Natural killer cell (primary cell): Measurements from ENCODE around the gene ARHGEF16. TPM values are rescaled to one million over a fixed set of nuclear protein-coding genes. Genes with fewer than 3 reads are reported as not detected.
A peak's percentile ranks its signal among the peaks of the same experiment; 100 is the strongest.

ENCODE experiments used
- ATAC-seq, 3 donors: fragments of 150-1000 bp in 2 of 3; fragments of 200-7000 bp in 1 of 3; cut with Tn5 transposase; 1 replicate in 1 of 3; 2 replicates in 2 of 3; pipeline ENCODE4 v1.10.0; 2021; ENCODE audit warnings: mild to moderate bottlenecking in 2 of 3, moderate library complexity in 2 of 3
- DNase-seq, 2 donors: peaks; one replicate each; pipeline versions ENCODE4 v3.0.0 to v3.0.0-alpha.2; 2013 to 2021; ENCODE audit warnings: mixed read lengths in 1 of 2
- H3K27ac ChIP-seq: one replicate; pipeline ENCODE4 v1.5.1; 2013; ENCODE audit warnings: mild to moderate bottlenecking, low read length
- H3K27me3 ChIP-seq: one replicate; pipeline ENCODE4 v1.6.1; 2013; ENCODE audit warnings: low read length; ENCODE audit not compliant: control insufficient read depth, insufficient read depth
- H3K36me3 ChIP-seq: one replicate; pipeline ENCODE4 v1.6.1; 2013; ENCODE audit warnings: low read length; ENCODE audit not compliant: control insufficient read depth, insufficient read depth
- H3K4me1 ChIP-seq: one replicate; pipeline ENCODE4 v1.6.1; 2013; ENCODE audit warnings: low read length; ENCODE audit not compliant: control insufficient read depth, insufficient read depth
- H3K4me3 ChIP-seq: one replicate; pipeline ENCODE4 v1.5.1; 2013; ENCODE audit warnings: low read length
- H3K9me3 ChIP-seq: one replicate; pipeline ENCODE4 v1.6.1; 2013; ENCODE audit warnings: low read length; ENCODE audit not compliant: control insufficient read depth, insufficient read depth
- H3K27ac Mint-ChIP-seq, 2 donors: one replicate each; pipeline ENCODE4 v1.8.0; 2022; ENCODE audit warnings: mild to moderate bottlenecking in 2 of 2, mixed read lengths in 2 of 2, moderate library complexity in 1 of 2
- H3K27me3 Mint-ChIP-seq, 2 donors: one replicate each; pipeline ENCODE4 v1.8.0; 2022; ENCODE audit warnings: low read depth in 2 of 2, mixed read lengths in 2 of 2
- H3K36me3 Mint-ChIP-seq: one replicate; pipeline ENCODE4 v1.8.0; 2022; ENCODE audit warnings: mixed read lengths
- H3K4me1 Mint-ChIP-seq, 2 donors: one replicate each; pipeline ENCODE4 v1.8.0; 2022; ENCODE audit warnings: mixed read lengths in 2 of 2
- H3K4me3 Mint-ChIP-seq: one replicate; pipeline ENCODE4 v1.8.0; 2022; ENCODE audit warnings: mild to moderate bottlenecking, moderate library complexity, mixed read lengths
- H3K9me3 Mint-ChIP-seq, 2 donors: one replicate each; pipeline ENCODE4 v1.8.0; 2022; ENCODE audit warnings: mixed read lengths in 2 of 2
- CTCF ChIP-seq: fragments of 200-600 bp; IDR thresholded peaks from one replicate; pipeline ENCODE4 v1.8.0; 2022; ENCODE audit warnings: antibody characterized with exemption
- WGBS: methylation state at CpG from one replicate; pipeline ENCODE4 v1.1.7; 2013; ENCODE audit warnings: missing lambda C conversion rate; ENCODE audit not compliant: insufficient coverage; 5-methylcytosine and 5-hydroxymethylcytosine counted together
- intact Hi-C: fragments of 100-400 bp; cut with micrococcal nuclease; formaldehyde crosslinking; loops from one replicate; pipeline ENCODE4 v1.14.2; 2022
- total RNA-seq, 4 donors: library from RNA; stranded (reverse); fragments of 120-200 nt in 1 of 4; gene quantifications; one replicate each; pipeline versions ENCODE4 v1.2.3 to v1.2.4, GENCODE V29; 2013 to 2022

The ARHGEF16 gene
- total RNA-seq, 3 donors from 2014 or later (not counting 1 experiment from before 2014, with no cell fraction given), result not detected

DNA sequence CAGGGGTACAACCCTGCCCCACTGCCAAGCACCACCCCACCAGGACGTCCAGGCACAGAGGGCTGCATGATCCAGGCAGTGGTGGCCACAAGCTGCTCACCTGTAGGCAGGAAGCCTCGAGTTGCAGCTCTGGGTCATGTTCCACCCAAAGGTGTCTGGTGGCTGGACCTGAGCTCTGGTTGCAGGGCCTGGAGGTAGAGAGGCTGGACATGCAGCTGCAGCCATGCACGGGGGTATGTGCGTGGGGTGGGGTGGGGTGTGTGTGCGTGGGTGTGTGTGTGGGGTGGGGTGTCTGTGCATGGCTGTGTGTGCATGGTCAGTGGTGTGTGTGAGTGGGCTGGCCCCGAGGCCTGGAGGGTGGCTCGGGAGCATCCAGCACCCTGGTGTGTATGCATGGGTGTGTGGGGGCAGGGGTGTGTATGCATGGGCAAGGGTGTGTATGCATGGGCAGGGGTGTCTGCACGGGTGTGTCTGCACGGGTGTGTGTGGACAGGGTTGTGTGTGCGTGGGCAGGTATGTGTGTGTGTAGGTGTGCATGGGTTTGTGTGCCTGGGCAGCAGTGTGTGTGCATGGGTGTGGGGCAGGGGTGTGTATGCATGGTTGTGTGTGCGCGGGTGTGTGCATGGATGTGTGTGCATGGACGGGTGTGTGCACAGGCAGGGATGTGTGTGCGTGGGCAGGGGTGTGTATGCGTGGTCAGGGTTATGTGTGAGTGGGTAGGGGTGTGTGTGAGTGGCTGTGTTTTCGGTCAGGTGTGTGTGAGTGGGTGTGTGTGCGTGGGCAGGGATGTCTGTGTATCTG is 15.6 kb downstream of the ARHGEF16 start:
- Histone ChIP-seq H3K27me3 (no peaks in the 10 kb centered on the region), H3K4me3 (no peak overlapping the region), H3K27ac (no peak overlapping the region), H3K4me1 (no peaks in the 10 kb centered on the region), H3K36me3 (no peaks in the 10 kb centered on the region), H3K9me3 (no peaks in the 10 kb centered on the region)
- Mint-ChIP-seq H3K36me3 (no peaks in the 10 kb centered on the region), H3K27me3 (no peaks in the 10 kb centered on the region), H3K9me3 (no peaks in the 10 kb centered on the region), H3K4me3 (no peak overlapping the region), H3K4me1 (no peaks in the 10 kb centered on the region), H3K27ac (no peak overlapping the region)
- no peak for DNase-seq
- intact Hi-C loops, result no loop called here
- TF ChIP-seq CTCF, result no peak
- 90% methylated on average over 17 of the region's 17 CpGs for WGBS
- ATAC-seq, result peak in 1 of 3 donors; percentile 12

DNA sequence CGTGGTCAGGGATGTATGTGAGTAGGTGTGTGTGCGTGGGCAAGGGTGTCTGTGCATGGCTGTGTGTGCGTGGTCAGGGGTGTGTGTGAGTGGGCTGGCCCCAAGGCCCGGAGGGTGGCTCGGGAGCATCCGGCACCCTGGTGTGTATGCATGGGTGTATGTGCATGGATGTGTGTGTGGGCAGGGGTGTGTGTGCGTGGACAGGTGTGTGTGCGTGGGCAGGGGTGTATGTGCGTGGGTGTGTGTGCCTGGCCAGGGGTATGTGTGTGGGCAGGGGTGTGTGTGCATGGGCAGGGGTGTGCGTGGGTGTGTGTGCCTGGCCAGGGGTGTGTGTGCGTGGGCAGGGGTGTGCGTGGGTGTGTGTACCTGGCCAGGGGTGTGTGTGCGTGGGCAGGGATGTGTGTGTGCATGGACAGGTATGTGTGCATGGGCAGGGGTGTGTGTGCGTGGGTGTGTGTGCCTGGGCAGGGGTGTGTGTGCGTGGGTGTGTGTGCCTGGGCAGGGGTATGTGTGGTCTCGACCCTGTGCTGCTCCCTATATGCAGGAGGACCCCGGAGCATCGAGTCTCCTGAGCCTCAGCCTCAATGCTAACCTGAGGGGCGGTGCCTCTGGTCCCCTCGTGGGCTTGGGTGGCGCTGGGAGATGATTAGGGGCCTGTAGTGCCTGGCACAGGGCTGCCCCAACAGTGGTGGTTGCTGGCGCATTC is 16.3 kb downstream of the ARHGEF16 start:
- no peak overlapping the region for H3K4me3 Mint-ChIP-seq
- TF ChIP-seq CTCF, result no peak
- no peak overlapping the region for H3K27ac Mint-ChIP-seq
- no peaks in the 10 kb centered on the region for H3K4me1 Mint-ChIP-seq
- no peak overlapping the region for H3K27ac ChIP-seq
- no peaks in the 10 kb centered on the region for H3K36me3 ChIP-seq
- H3K27me3 ChIP-seq, result no peaks in the 10 kb centered on the region
- H3K9me3 Mint-ChIP-seq, result no peaks in the 10 kb centered on the region
- WGBS, result 86% methylated on average over 22 of the region's 22 CpGs
- H3K27me3 Mint-ChIP-seq, result no peaks in the 10 kb centered on the region
- DNase-seq (no peak), ATAC-seq (no peak)
- no peaks in the 10 kb centered on the region for H3K36me3 Mint-ChIP-seq
- no peaks in the 10 kb centered on the region for H3K4me1 ChIP-seq
- intact Hi-C loops, result no loop called here
- no peak overlapping the region for H3K4me3 ChIP-seq
- H3K9me3 ChIP-seq, result no peaks in the 10 kb centered on the region

- Mint-ChIP-seq H3K4me3 (no peak overlapping the region), H3K36me3 (no peaks in the 10 kb centered on the region), H3K9me3 (no peaks in the 10 kb centered on the region), H3K27me3 (no peaks in the 10 kb centered on the region), H3K4me1 (no peaks in the 10 kb centered on the region), H3K27ac (no peak overlapping the region)
- Histone ChIP-seq H3K27ac (no peak overlapping the region), H3K4me1 (no peaks in the 10 kb centered on the region), H3K36me3 (no peaks in the 10 kb centered on the region), H3K27me3 (no peaks in the 10 kb centered on the region), H3K9me3 (no peaks in the 10 kb centered on the region), H3K4me3 (no peak overlapping the region)
- intact Hi-C loops, result no loop called here
- ATAC-seq (no peak), DNase-seq (no peak)
- WGBS, result 75% methylated on average over 25 of the region's 25 CpGs
- TF ChIP-seq CTCF, result no peak
Observed at GRCh38 chr1:3471356-3472087, 17.1 kb downstream of the ARHGEF16 start.
